NCI-H1092 (cell line): ENCODE measurements around the gene SMYD3.
"Not testable (repeated sequence)": the region's sequence is repeated elsewhere in the genome, so short reads cannot be mapped to it uniquely, and the experiment has no call there.

Experiments
- DNase-seq: peaks from one replicate; lab custom pipeline; 2025; lab: John Stamatoyannopoulos, UW

Gene SMYD3

DNA sequence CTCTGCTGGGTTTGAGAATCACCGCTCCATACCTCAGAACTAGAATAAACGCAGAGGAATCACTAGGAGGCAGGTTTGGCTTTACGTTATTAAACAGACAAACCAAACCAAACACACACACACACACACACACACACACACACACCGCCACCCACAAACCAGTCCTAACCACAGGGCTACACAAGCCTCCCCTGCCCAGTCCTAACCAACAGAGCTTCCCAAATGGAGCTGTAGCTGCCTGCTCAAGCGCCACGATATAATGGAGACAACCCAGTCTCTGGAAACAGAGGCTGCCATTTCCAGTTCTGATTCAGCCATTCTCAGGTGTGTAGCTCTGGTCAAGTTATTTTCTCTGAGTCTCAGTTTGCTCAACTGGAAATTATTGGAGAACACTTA, 519.1 kb downstream of the SMYD3 start:
- no peak for DNase-seq

GRCh38 chr1:245987577-245987976, 519.5 kb downstream of the SMYD3 start:
- DNase-seq = no peak

- DNase-seq = no peak
Observed at GRCh38 chr1:245987219-245987545, 519.9 kb downstream of the SMYD3 start.

DNA sequence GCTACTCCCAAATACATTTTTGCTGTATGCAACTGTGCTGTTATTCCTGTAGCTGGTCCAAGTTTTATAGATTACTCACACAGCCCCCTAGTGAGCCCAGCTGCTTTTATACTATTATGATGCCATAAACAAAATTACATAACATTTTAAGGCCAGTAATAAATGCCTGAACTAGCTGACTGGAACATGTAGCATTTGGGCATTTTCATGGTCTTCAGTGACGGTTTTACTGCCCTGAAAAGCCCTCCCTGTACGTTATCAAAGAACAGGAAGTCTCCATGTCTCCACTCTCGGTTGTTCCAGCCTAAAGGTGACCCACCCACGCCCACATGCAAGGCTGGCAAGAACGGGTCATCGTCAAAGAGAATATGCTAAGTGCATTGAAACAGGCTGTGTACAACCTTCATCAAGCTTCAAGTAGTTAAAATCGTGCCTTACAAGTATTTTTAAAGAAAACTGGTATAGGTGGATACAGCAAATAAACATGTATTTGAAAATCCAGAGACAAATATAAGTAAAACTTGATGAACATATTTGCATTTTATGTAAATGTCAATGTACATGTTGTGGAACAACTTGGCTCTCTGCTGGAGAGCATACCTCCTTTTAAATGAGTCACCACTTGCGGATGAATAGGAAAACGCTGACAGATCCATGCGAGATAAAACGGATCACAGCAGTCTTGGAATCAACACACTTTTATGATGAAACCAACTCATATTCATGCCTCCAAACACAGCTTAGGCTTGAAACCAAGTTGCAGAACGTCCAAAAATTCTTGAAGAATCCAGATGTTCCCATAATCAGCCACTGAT, 520.5 kb downstream of the SMYD3 start:
- DNase-seq = no peak

DNA sequence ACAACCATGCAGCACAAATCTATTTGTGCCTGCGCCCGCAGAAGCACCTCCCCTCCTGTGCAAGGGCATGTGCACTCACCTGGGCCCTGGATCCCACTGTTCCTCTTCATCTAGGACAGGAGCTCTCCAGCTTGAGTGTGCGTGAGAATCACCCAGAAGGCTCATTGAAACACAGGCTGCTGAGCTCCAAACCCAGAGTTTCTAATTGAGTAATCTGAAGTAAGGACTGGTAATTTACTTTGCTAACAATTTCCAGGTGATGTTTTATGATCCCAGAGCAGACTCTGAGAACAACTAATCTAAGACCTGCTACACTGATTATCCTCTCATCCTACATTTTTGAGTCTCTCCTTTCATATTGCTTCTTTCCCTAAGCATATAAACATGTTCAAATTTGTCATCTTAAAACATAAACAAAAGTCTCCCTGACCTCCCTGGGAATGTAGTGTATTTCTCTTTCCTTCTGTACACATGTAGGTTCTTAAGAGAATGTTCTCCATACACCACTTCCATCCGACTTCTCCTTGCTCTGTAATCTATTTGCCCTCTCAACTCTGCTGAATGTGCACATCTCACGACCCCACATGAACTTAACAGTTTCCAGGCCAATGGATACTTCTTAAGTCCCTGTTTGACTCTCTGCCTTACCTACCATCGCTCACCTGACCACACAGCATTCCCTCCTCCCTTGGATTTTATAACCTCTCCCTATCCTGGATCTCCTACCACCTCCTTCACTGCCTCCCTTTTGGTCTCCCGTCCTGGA, 522.5 kb downstream of the SMYD3 start:
- DNase-seq = no peak

DNA sequence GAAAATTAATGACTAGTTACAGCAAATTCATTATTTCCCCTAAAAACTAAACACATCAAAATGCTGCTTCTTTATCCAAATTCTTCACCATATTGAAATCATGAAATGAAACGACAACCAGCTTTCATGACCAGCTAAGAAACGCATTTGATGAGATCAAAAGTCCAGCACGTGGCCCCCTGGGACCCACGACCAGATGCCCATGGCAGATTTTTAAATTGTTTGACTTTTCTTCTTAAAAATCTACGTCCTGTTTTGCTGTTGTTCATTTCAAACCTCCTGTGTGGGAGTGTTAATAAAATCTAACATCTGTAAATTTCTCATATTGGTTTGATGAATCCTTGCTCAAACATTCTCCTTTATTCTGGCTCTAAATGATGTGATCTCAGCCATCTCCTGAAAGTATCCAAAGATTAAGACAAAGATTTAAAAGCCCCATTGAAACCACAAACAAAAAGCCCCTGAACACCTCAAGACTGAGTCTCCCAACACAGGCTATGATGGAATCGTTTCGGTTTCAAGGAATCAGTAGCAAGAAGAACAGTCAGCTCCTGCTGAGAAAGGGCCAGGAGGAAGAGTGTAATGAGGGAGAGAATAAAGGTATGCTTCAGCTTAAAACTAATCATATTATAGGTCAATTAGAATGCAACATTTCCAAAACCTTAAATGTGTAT, 523.6 kb downstream of the SMYD3 start:
- no peak for DNase-seq

DNA sequence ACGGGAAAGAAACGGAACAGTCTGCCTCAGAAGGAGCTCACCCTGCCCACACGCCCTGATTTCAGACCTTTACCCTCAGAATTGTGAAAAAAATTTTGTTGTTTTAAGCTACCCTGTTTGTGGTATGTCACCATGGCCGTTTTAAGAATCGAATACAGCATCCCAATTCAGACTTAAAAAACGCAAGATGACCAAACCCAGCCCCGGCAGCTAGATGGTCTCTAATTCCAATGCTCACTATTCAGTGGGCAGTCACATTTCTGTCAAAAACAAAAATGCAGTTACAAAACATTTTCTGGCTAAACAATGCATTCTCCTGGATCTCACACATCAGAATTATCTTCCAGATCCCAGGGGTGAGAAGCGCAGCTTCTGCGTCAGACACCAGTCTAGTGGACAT, 527.5 kb downstream of the SMYD3 start:
- DNase-seq = no peak

DNA sequence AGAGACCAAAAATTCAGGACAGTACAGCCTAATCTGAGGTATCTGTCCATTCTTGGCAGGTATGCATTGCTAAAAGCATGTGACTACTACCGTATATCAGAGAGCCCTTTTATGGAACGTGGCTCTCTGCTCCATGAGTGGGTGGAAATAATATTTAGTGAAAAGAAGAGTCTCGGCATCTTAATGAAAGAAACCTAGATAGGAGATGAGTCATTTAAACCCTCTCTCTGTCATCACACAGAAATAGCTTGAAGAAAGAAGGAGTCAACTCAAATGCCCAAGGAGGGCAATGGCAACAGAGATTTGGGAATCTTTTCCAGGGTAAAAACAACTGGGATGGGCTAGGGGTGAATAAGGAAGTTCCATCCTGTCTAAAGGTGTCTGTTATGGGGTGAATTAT, 528.2 kb downstream of the SMYD3 start:
- no peak for DNase-seq

DNA sequence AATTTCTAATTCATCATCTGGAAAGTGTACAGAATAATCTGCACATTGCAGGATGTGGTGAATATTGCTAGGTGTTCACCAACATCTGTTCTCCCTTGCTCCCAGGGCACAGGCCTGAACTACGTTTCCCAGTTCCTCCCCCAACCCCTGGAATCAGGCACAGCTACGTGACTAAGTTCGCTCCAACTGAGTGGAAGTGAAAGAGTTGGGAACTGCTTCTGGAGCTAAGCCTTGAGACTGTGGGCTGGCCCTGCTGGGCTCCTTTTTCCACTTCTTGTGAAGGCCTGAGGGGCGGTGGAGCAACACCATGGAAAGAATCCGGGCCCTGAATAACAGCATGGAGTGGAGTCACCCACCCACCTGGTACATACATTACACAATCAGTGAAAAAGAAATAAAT, 534.6 kb downstream of the SMYD3 start:
- no peak for DNase-seq

DNA sequence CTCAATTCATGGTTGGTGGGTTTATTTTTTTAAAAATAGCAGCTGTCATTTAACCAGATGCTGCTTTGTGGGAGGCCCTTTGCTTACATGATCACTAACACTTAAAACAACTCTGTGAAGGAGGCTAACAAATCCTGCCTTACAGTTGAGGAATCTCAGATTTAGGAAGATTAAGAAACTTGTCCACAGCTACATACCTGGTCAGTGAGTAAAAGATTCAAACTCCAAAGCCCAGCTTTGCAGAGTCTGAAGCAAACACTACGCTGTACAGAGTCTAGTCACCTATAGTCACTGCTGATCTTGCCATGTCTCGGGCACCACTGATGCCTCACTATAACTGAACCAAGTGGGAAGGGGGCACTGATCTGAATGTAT, 535.4 kb downstream of the SMYD3 start:
- no peak for DNase-seq

GRCh38 chr1:245971076-245971710, 535.9 kb downstream of the SMYD3 start:
- not testable (repeated sequence) for DNase-seq

DNA sequence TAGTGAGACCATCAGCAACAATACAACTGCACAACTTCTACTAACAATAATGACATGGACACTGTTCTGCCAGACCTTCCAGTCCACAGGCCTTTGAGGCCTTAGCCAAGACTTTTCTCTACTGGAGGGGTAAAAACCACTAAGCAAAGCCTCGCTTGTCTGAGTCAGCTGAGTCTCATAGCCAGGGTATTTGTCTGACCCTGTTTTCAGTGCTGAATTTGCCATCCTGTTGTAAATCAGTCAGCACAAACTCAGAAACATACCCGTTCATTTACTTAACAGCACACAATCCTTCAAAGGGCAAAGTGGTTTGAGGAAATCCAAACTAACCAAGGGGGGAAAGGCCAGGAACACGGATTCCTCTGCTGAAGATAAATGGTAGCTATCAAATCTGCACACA, 537.8 kb downstream of the SMYD3 start:
- DNase-seq = no peak

DNA sequence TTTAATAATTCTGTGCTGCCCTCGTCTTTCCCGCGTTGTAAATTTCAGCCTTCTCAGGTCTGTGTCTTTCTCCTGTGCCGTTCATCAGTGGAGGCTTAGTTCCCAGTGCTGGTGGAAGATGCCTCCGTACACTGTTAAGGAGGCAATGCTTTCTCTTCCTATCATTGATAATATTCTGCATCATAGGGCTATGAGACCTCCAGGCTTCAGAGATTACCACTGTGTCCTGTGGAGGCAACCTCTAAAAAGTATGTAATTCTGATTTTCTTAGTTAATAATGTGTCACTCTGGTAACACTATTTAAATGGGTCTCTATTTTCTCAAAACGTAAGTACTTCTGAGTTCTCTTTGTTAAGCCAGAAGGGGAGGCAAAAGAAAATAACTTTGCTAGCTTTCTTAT, 538.3 kb downstream of the SMYD3 start:
- DNase-seq = no peak

- DNase-seq = no peak
Observed at GRCh38 chr1:245965398-245965797, 541.7 kb downstream of the SMYD3 start.

DNA sequence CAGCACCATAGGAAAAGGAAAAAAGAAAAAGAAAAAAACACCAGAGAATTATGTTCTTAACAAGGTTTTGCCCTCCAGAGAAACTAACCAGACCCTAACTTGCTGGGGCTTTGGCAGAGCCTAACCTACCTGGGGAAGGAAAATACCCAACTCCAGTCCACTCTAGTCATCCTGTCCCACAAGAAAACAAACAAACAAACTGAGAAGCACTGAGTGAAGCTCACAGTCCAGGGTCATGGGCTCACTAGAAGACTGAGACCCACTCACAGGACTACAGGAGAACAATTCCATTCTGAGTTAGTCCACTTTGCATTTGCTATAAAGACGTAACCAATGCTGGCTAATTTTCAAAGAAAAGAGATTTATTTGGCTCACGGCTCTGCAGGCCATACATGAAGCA, 543.4 kb downstream of the SMYD3 start:
- DNase-seq = no peak

DNA sequence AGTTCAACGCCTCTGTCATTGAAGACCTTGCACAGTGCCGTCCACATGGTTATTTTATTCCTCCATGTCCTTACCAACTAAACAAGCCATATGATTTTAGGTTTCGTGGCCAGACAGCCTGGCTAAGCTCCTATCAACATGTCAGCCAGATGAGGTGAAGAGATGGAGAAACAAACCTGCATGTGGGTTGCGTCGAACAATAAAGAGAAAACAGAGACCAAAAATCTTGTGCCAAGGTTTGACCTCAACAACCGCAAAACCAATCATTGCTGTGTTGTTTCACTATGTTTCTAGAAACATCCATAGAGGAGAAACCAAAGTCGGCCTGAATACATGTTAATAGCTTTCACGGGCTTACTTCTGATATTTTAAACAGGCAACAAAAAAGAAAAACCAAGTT, 544.6 kb downstream of the SMYD3 start:
- DNase-seq = no peak

DNA sequence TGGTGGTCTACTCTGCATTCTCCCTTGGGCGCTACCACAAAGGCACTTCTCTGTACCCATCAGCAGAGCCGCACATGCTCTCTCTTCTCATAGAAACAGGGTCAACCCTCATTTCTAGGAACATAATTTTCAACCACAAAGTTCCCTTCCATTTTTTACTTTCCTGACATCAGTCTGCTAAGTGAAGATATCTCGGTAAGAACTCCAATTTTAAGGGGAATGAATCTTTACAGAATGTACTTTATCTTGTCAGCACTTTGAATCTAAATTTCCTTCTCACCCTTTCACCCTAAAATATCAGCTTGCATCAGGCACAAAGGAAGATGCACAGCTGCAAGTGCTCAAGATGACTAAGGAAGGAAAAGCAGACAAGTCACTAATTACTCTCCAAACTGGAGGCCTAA, 545.9 kb downstream of the SMYD3 start:
- no peak for DNase-seq

GRCh38 chr1:245960171-245960570, 546.9 kb downstream of the SMYD3 start:
- no peak for DNase-seq

GRCh38 chr1:245958016-245958415, 549.1 kb downstream of the SMYD3 start:
- no peak for DNase-seq

DNA sequence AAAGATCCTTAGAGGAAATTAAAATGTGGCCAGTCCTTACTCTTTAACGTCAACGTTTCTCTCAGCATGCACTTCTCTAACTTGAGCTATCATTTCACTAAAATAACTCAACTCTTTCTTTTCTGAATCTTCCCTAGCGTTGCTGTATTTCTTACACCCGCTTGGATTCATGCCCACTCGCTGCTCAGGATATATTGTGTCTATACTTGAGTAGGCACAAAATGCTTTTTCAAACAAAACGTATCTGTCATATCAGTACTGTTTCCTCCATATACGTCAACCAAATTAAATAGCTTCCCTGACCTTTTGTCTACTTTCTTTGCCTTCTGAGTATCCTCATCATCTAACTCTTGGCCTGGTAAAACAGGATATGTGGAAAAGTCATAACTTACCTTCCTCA, 549.7 kb downstream of the SMYD3 start:
- DNase-seq = no peak

DNA sequence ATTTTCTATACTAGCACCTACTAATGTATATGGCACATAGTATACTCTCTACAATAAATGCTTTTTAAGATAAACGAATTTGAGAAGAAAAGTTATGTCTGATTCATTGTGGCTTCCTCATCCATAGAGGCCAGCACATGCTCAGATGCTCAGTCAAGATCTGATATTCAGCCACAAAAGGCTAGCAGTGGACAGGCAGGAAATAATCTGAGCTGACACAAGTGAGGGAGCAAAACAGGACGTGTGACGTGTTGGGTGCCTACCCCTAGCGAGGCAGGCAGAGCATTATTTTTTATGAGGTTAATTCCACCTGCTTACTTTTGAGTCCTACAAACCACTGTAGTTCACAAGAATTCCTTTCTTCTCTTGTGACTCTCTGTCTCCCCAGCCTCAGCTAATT, 550.9 kb downstream of the SMYD3 start:
- DNase-seq = no peak

DNA sequence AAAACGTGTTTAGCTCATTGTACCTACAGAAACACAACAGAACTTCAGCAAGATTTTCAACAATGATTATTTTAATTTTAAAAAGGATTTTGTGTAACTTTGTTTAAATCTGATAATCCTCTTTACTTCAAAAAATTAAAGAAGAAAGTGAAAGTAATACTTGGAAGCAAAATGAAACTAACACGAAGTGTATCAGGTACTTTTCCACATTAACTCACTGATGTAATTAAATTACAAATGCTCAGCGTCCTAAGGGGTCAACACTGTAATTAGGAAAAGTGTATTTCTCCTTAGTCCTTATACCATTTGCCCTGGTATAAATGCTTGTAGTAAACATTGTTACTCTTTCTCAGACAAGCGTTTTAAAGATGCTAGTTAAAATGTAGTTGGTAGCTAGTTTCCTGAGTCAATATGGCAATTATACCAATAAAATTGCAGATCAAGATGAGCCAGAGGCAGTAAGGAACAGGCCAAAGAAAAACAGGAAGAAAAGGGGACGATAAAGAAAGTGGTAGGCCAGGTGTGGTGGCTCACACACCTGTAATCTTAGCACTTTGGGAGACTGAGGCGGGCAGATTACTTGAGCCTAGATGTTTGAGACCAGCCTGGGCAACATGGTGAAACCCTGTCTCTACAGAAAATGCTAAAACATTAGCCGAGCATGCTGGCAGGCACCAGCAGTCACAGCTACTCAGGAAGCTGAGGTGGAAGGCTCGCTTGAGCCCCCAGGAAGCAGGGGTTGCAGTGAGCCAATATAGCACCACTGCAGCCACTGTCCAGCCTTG, 553.0 kb downstream of the SMYD3 start:
- no peak for DNase-seq
